Measurements from ENCODE around the gene VSIG2.

GRCh38 chr11:124784051-124784450 lies 32.0 kb upstream of the VSIG2 start:
- TF ChIP-seq CTCF (IDR thresholded peaks at IDR 0.05), result no peak
- no peak for TF ChIP-seq EP300 (IDR thresholded peaks at IDR 0.05)
- no peak for TF ChIP-seq POLR2A (IDR thresholded peaks at IDR 0.05)
